ENCODE measurements around the gene OR2T33. TPM values are rescaled to one million over a fixed set of nuclear protein-coding genes. Genes with fewer than 3 reads are reported as not detected.

The OR2T33 gene
- 0.32 and 0.91 TPM in 2 replicates for total RNA-seq (2014; rRNA removed; shearing (Covaris generic))

GRCh38 chr1:248277876-248278275 is at the start of gene OR2T33:
Gene OR2T33, minus strand, starts transcription at chr1:248277976. Its CDS starts 4,162 bp downstream, at chr1:248273814.

GRCh38 chr1:248324468-248324867 is 46.7 kb upstream of the OR2T33 start, which contains the start of gene OR2M7:
Gene OR2M7, minus strand, starts transcription at chr1:248324568. Its CDS starts 0 bp downstream, at chr1:248324568.

GRCh38 chr1:248303324-248303723 is 25.5 kb upstream of the OR2T33 start, which contains the start of gene OR2T12:
Gene OR2T12, minus strand, starts transcription at chr1:248303424. Its CDS starts 7,846 bp downstream, at chr1:248295578.

GRCh38 chr1:248231117-248231516 is 46.7 kb downstream of the OR2T33 start, which contains the start of gene OR2M4:
Gene OR2M4, plus strand, starts transcription at chr1:248231417. Its CDS starts 7,512 bp downstream, at chr1:248238929.

Other genes starting within 250 kb of the OR2T33 start
- 0.04 and 0.29 TPM in 2 replicates for gene OR2L2, start 247.9 kb downstream of the OR2T33 start, total RNA-seq (2014; rRNA removed; shearing (Covaris generic))
- gene OR2L3, start 231.1 kb downstream of the OR2T33 start, total RNA-seq (2014; rRNA removed; shearing (Covaris generic)): not detected in 2 replicates
- not detected in 2 replicates for gene OR2L13, start 182.8 kb downstream of the OR2T33 start, total RNA-seq (2014; rRNA removed; shearing (Covaris generic))
- gene OR2M5, start 132.8 kb downstream of the OR2T33 start, total RNA-seq (2014; rRNA removed; shearing (Covaris generic)): not detected in 2 replicates
- not detected in 2 replicates for gene OR2M2, start 103.2 kb downstream of the OR2T33 start, total RNA-seq (2014; rRNA removed; shearing (Covaris generic))
- gene OR2M3, start 80.7 kb downstream of the OR2T33 start, total RNA-seq (2014; rRNA removed; shearing (Covaris generic)): under 0.01 TPM in 1 of 2 replicates, not detected in the other
- gene OR2M4, start 46.6 kb downstream of the OR2T33 start, total RNA-seq (2014; rRNA removed; shearing (Covaris generic)): 0.08 TPM in 1 of 2 replicates, not detected in the other
- not detected in 2 replicates for gene OR2T12, start 25.4 kb upstream of the OR2T33 start, total RNA-seq (2014; rRNA removed; shearing (Covaris generic))
- not detected in 2 replicates for gene OR2M7, start 46.6 kb upstream of the OR2T33 start, total RNA-seq (2014; rRNA removed; shearing (Covaris generic))
- gene OR14C36, start 70.8 kb upstream of the OR2T33 start, total RNA-seq (2014; rRNA removed; shearing (Covaris generic)): not detected in 2 replicates
- not detected in 2 replicates for gene OR2T4, start 83.7 kb upstream of the OR2T33 start, total RNA-seq (2014; rRNA removed; shearing (Covaris generic))
- gene OR2T6, start 97.8 kb upstream of the OR2T33 start, total RNA-seq (2014; rRNA removed; shearing (Covaris generic)): not detected in 2 replicates
- gene OR2T1, start 125.1 kb upstream of the OR2T33 start, total RNA-seq (2014; rRNA removed; shearing (Covaris generic)): not detected in 2 replicates
- not detected in 2 replicates for gene OR2T2, start 167.7 kb upstream of the OR2T33 start, total RNA-seq (2014; rRNA removed; shearing (Covaris generic))
- not detected in 2 replicates for gene OR2T3, start 195.4 kb upstream of the OR2T33 start, total RNA-seq (2014; rRNA removed; shearing (Covaris generic))
- gene OR2T5, start 210.6 kb upstream of the OR2T33 start, total RNA-seq (2014; rRNA removed; shearing (Covaris generic)): not detected in 2 replicates
- not detected in 2 replicates for gene OR2G6, start 230.1 kb upstream of the OR2T33 start, total RNA-seq (2014; rRNA removed; shearing (Covaris generic))